ENCODE results near the gene CELF4. TPM values are rescaled to one million over a fixed set of nuclear protein-coding genes. Genes with fewer than 3 reads are reported as not detected.

Gene CELF4
- total RNA-seq, 1 experiment from 2014 or later = not detected

DNA sequence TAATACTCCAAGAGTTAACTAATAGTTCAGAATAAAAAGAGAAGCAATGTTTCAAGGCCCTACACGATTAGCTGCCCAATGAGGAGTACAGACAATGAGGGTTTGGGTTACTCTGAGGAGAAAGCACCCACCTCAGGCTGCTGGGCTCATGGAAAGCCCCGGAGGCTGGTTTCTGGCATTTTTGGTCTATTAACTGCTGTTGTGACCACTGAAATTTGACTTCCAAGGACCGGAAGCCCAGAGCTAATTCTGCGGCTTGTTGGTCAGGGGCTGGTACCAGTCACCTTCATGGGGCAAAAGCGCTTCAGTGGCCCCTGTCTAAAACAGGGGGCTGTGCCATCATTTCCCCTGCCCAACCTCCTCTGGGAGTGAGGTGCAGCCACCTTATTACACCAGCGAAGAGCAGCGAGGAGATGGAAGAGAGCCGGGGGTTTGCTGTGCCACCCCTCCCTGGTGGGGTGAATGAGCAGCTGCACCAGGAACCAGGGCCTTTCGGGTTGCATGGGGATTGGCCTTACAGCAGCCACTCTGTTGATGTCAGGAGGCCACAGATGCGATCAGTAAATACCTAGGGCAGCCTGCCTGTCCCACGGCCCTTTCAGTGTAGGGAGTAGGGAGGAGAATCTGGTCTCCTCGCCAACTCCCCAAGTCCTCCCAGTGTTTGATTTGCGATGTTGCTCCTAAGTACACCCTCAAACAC is 131.3 kb downstream of the CELF4 start:
- ChIA-PET POLR2A (no interaction called here), CTCF (no interaction called here)
- Histone ChIP-seq H3K9me3 (ENCODE audit: control insufficient read depth, insufficient read depth, low read depth, low read length) (no peaks in the 10 kb centered on the region), H3K27ac (ENCODE audit: low read length) (no peak overlapping the region), H3K4me1 (ENCODE audit: control insufficient read depth, insufficient read depth, low read length) (no peaks in the 10 kb centered on the region), H3K4me3 (ENCODE audit: low read depth in 2 of 2, low read length in 2 of 2) (no peak overlapping the region), H3K27me3 (ENCODE audit: control insufficient read depth, insufficient read depth, low read length) (no peaks in the 10 kb centered on the region; the same call in 1 of the 2 replicates), H3K36me3 (ENCODE audit: control insufficient read depth, insufficient read depth, low read length) (no peaks in the 10 kb centered on the region)
- TF ChIP-seq POLR2AphosphoS5 (IDR thresholded peaks at IDR 0.05; ENCODE audit: low read depth, low read length) (no peak), CTCF (IDR thresholded peaks at IDR 0.05) (no peak), TCF7L2 (IDR thresholded peaks at IDR 0.05; ENCODE audit: low read depth, low read length) (no peak), SIN3A (IDR thresholded peaks at IDR 0.05; ENCODE audit: borderline replicate concordance, insufficient read depth, low read depth, low read length) (no peak), REST (IDR thresholded peaks at IDR 0.05; ENCODE audit: insufficient read depth in 1 of 2, low read depth in 2 of 2, low read length in 1 of 2) (no peak)
- intact Hi-C loops (cut with micrococcal nuclease; ENCODE audit: unreplicated experiment) = no loop called here
- in situ Hi-C loops (cut with HindIII; ENCODE audit: low pct_unique_long_range_greater_than_20kb, low sequenced_read_pairs) = no loop called here
- BruUV-seq (replicated peaks) = no TSS peak
- DNase-seq (ENCODE audit: low read depth, low spot score) (no peak), ATAC-seq (no peak)

DNA sequence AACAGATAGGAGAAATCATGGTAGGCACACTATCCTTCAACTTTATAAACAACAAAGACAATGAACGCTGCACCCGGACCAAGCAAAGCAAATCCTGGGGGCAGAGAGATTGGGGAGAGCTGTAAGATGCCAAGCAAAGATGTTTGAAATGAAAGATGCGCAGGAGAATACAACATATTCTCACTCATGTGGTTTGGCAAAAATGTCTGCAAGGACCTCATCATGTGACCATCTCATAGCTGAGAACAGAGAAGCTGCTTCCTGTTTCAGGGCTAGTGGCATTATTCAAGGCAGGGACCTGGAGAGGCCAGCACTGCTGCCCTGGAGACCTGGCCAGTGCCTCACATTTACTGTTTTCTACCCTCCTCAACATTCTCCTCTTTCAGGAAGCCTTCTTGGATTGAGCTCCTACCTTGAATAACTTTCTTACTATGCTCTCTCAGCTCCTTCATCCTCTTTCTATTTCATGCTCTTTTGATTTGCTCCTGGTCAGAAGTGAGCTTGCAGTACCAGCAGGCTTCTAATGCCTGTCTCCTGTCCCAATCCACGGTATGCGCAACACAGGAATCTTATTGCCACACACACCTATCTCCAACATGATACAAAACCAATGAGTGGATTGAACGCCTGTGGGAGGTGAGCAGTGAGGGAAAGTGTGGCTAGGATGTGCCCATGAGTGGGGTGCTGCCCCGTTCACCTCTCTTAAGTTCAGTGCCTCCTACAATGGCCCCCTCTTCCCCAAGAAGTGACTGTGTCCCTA is 133.0 kb downstream of the CELF4 start:
- no peaks in the 10 kb centered on the region for H3K9me3 ChIP-seq (ENCODE audit: control insufficient read depth, insufficient read depth, low read depth, low read length)
- POLR2A ChIA-PET = no interaction called here
- CTCF ChIA-PET = no interaction called here
- intact Hi-C loops (cut with micrococcal nuclease; ENCODE audit: unreplicated experiment) = no loop called here
- H3K36me3 ChIP-seq (ENCODE audit: control insufficient read depth, insufficient read depth, low read length) = no peaks in the 10 kb centered on the region
- H3K27ac ChIP-seq (ENCODE audit: low read length) = no peak overlapping the region
- ATAC-seq = no peak
- no peak for DNase-seq (ENCODE audit: low read depth, low spot score)
- no peak overlapping the region for H3K4me3 ChIP-seq (ENCODE audit: low read depth in 2 of 2, low read length in 2 of 2)
- no peaks in the 10 kb centered on the region for H3K4me1 ChIP-seq (ENCODE audit: control insufficient read depth, insufficient read depth, low read length)
- in situ Hi-C loops (cut with HindIII; ENCODE audit: low pct_unique_long_range_greater_than_20kb, low sequenced_read_pairs) = no loop called here
- BruUV-seq (replicated peaks) = no TSS peak
- H3K27me3 ChIP-seq (ENCODE audit: control insufficient read depth, insufficient read depth, low read length) = no peaks in the 10 kb centered on the region; the same call in 1 of the 2 replicates
- TF ChIP-seq CTCF (IDR thresholded peaks at IDR 0.05) (no peak), REST (IDR thresholded peaks at IDR 0.05; ENCODE audit: insufficient read depth in 1 of 2, low read depth in 2 of 2, low read length in 1 of 2) (no peak), SIN3A (IDR thresholded peaks at IDR 0.05; ENCODE audit: borderline replicate concordance, insufficient read depth, low read depth, low read length) (no peak), POLR2AphosphoS5 (IDR thresholded peaks at IDR 0.05; ENCODE audit: low read depth, low read length) (no peak), TCF7L2 (IDR thresholded peaks at IDR 0.05; ENCODE audit: low read depth, low read length) (no peak)
